Fibroblast of peridontal ligament (primary cell): ENCODE measurements around the gene MYCBPAP.

Experiments used
- DNase-seq: peaks from one replicate; pipeline ENCODE4 v3.0.0-alpha.2; 2010; ENCODE audit errors: extremely low read depth

Gene MYCBPAP

GRCh38 chr17:50572541-50572940 lies 64.3 kb downstream of the MYCBPAP start:
- no peak for DNase-seq

- no peak for DNase-seq
Measured at GRCh38 chr17:50573866-50574611, 65.8 kb downstream of the MYCBPAP start.

- no peak for DNase-seq
Measured at GRCh38 chr17:50575581-50576210, 67.5 kb downstream of the MYCBPAP start.

- DNase-seq, result no peak
Measured at GRCh38 chr17:50576864-50577263, 68.6 kb downstream of the MYCBPAP start.

GRCh38 chr17:50577451-50577954 lies 69.3 kb downstream of the MYCBPAP start:
- no peak for DNase-seq

- DNase-seq, result no peak
Measured at GRCh38 chr17:50578173-50578572, 69.9 kb downstream of the MYCBPAP start.

GRCh38 chr17:50579399-50579798 lies 71.2 kb downstream of the MYCBPAP start:
- no peak for DNase-seq

- no peak for DNase-seq
Measured at GRCh38 chr17:50580646-50581045, 72.4 kb downstream of the MYCBPAP start.
